Muscle of leg (tissue), 11 donors: ENCODE results near the gene PLK3. TPM values are rescaled to one million over a fixed set of nuclear protein-coding genes. Genes with fewer than 3 reads are reported as not detected.
A peak's percentile ranks its signal among the peaks of the same experiment; 100 is the strongest.

Source experiments
- DNase-seq: peaks from one replicate; pipeline ENCODE4 v3.0.0; 2013
- H3K27ac ChIP-seq: one replicate; pipeline ENCODE4 v1.5.1; 2013; ENCODE audit warnings: mild to moderate bottlenecking, low read length, control low read depth
- H3K27me3 ChIP-seq: one replicate; pipeline ENCODE4 v1.6.1; 2013; ENCODE audit warnings: low read length; ENCODE audit not compliant: control insufficient read depth, insufficient read depth
- H3K36me3 ChIP-seq: one replicate; pipeline ENCODE4 v1.6.1; 2013; ENCODE audit warnings: low read length; ENCODE audit not compliant: control insufficient read depth, insufficient read depth
- H3K4me1 ChIP-seq: one replicate; pipeline ENCODE4 v1.6.1; 2013; ENCODE audit warnings: low read length; ENCODE audit not compliant: control insufficient read depth, insufficient read depth
- H3K4me3 ChIP-seq: one replicate; pipeline ENCODE4 v1.5.1; 2013; ENCODE audit warnings: low read length, control low read depth
- H3K9me3 ChIP-seq: replicated peaks from 2 replicates; pipeline ENCODE4 v1.6.1; 2013; ENCODE audit warnings: low read depth, low read length; ENCODE audit not compliant: control insufficient read depth
- WGBS: methylation state at CpG from one replicate; pipeline ENCODE4 v1.1.5; 2013; ENCODE audit warnings: missing lambda C conversion rate; ENCODE audit not compliant: insufficient coverage; 5-methylcytosine and 5-hydroxymethylcytosine counted together
- polyA plus RNA-seq, 8 donors: library from polyadenylated mRNA; unstranded; fragments of 120-200 nt; gene quantifications; one replicate each; pipeline versions ENCODE4 v1.2.1 to v1.2.3, GENCODE V29; 2013; ENCODE audit warnings: inconsistent platforms in 1 of 8, low replicate concordance in 1 of 8; ENCODE audit not compliant: insufficient read length in 8 of 8, insufficient read depth in 1 of 8
- total RNA-seq: library from RNA; stranded (reverse); fragments of 120-200 nt; gene quantifications from one replicate; pipeline ENCODE4 v1.2.4, GENCODE V29; 2013

The PLK3 gene
- total and polyA plus RNA-seq, 9 donors = 8.3 to 20.8 (median 13.8) TPM

DNA sequence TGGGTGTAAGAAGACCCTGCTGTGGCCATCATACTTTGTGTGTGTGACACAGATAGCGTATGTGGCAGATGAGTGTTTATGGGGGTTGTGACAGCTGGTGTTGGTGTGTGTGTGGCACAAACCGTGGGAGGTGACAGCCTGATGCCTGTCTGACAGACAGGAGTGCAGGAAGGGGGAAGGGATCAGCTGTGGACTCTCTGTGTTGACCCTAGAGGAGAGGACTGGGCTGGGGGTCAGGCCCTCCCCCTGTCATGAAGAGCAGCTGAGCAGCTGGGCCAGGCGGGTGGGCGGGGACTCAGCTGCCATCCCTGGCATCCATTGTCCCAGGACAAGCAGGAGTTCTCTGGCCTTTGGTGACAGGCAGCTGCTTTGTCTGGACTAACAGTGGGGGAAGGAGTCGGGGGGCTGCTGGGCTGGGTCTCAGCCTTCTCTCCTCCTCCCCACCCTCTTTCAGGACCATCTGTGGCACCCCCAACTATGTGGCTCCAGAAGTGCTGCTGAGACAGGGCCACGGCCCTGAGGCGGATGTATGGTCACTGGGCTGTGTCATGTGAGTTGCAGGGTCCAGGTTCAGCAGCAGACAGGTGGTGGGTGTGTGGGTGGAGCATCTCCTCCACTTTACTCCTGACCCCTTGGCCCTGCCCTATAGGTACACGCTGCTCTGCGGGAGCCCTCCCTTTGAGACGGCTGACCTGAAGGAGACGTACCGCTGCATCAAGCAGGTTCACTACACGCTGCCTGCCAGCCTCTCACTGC lies 2.3 kb downstream of the PLK3 start:
- Histone ChIP-seq H3K4me1 (peaks cover 68% of the 10 kb centered on the region), H3K36me3 (peaks cover 46% of the 10 kb centered on the region), H3K9me3 (no peaks in the 10 kb centered on the region), H3K27me3 (no peaks in the 10 kb centered on the region), H3K27ac (peak overlapping the region; percentile 90), H3K4me3 (peak overlapping the region; percentile 31)
- WGBS = 82% methylated on average over 8 of the region's 13 CpGs
- peak; percentile 76 for DNase-seq

- WGBS = 87% methylated on average over 6 of the region's 9 CpGs
- no peak overlapping the region for H3K4me3 ChIP-seq
Measured at GRCh38 chr1:44803062-44803311, 2.8 kb downstream of the PLK3 start.

GRCh38 chr1:44803312-44804095 lies 3.3 kb downstream of the PLK3 start:
- Histone ChIP-seq H3K4me1 (peaks cover 78% of the 10 kb centered on the region), H3K36me3 (peaks cover 46% of the 10 kb centered on the region), H3K9me3 (no peaks in the 10 kb centered on the region), H3K4me3 (no peak overlapping the region), H3K27ac (peak overlapping the region; percentile 90), H3K27me3 (no peaks in the 10 kb centered on the region)
- no peak for DNase-seq
- WGBS = 79% methylated on average over 6 of the region's 13 CpGs

More at GRCh38 chr1:44803062-44803311, 2.8 kb downstream of the PLK3 start:
- DNase-seq = no peak
- peaks cover 73% of the 10 kb centered on the region for H3K4me1 ChIP-seq
- H3K36me3 ChIP-seq = peaks cover 46% of the 10 kb centered on the region
- H3K27ac ChIP-seq = peak overlapping the region; percentile 90
- H3K9me3 ChIP-seq = no peaks in the 10 kb centered on the region
- H3K27me3 ChIP-seq = no peaks in the 10 kb centered on the region

GRCh38 chr1:44805311-44806024 lies 5.3 kb downstream of the PLK3 start:
- peaks cover 46% of the 10 kb centered on the region for H3K36me3 ChIP-seq
- no peak overlapping the region for H3K4me3 ChIP-seq
- H3K27ac ChIP-seq = no peak overlapping the region
- DNase-seq = peak; percentile 38
- 86% methylated on average over 18 of the region's 20 CpGs for WGBS
- H3K9me3 ChIP-seq = no peaks in the 10 kb centered on the region
- H3K4me1 ChIP-seq = peaks cover 89% of the 10 kb centered on the region
- H3K27me3 ChIP-seq = no peaks in the 10 kb centered on the region

DNA sequence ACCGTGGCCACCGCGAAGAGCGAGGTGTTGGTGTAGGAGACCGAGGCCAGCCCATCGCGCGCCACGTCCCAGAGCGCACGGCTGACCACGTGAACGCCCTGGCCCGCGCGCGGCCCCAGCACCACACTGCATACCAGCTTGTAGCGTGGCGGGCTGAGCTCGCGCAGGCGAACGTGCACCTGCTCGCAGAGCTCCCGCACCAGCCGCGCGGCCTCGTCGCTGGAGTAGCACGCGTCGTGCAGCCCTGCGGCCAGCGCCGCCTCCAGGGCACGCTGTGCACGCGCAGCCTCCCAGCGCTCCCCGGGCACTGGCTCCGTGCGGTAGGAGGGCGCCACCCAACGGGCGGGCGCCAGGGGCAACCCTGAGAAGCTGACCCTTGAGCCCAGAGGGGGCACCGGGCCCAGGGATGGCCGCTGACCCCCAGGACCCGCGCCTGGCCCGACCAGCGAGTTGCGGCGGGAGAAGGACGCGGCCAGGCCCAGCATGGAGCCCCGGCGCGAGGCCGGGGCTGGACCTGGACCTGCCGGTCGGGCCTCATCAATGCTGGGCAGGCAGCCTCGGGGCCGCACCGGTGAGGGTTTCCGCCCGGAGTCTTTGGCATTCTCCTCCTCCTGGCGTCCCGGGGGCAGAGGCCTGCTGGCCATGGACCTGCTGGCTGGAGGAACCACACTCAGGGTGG lies 6.0 kb downstream of the PLK3 start:
- Histone ChIP-seq H3K9me3 (no peaks in the 10 kb centered on the region), H3K36me3 (peaks cover 46% of the 10 kb centered on the region), H3K27me3 (no peaks in the 10 kb centered on the region), H3K4me3 (no peak overlapping the region), H3K4me1 (peaks cover 87% of the 10 kb centered on the region), H3K27ac (peak overlapping the region; percentile 99)
- peak; percentile 16 for DNase-seq
- 89% methylated on average over 62 of the region's 70 CpGs for WGBS

DNA sequence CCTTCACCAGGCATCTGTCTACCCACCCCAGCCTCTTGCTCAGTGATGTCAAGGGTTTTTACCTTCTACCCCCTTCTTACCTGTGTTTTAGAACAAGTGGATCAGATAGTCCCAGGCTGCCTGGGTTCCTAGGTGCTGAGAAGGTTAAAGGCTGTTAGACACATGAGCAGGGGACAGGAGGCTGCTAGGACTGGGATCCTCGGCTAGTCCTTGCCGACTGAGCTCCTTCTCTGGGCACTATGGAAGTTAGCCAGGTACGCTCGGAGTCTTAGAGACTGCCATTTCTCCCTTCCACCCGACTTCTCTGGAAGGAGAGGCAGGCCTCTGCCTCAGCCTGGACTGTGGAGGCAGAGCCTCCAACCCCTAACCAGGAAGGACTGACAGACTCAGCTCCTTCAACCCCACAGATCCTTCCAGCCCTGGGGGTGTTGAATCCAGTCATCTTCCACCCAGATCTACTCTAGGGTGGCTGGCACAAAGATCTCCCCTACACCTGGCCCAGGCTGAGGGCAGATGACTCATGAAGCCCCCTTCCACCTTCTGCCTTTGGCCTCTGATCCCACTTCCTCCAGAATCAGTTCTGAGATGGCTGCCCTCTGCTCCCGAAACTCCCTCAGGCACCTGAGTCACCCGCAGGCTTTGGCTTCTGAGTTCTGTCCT lies 6.7 kb downstream of the PLK3 start, which contains the start of gene DYNLT4:
Gene DYNLT4 (minus strand): TSS at position 648 of the 660 bp plus-strand sequence. CDS start 683 bp downstream, outside the sequence.
- H3K4me3 ChIP-seq = peak within 1 kb of the TSS; percentile 32
- DNase-seq = peak; percentile 52
- peaks cover 46% of the 10 kb centered on the region for H3K36me3 ChIP-seq
- no peaks in the 10 kb centered on the region for H3K9me3 ChIP-seq
- H3K4me1 ChIP-seq = peaks cover 85% of the 10 kb centered on the region
- WGBS = 40% methylated on average over 2 of the region's 7 CpGs
- H3K27ac ChIP-seq = peak within 1 kb of the TSS; percentile 99
- no peaks in the 10 kb centered on the region for H3K27me3 ChIP-seq

DNA sequence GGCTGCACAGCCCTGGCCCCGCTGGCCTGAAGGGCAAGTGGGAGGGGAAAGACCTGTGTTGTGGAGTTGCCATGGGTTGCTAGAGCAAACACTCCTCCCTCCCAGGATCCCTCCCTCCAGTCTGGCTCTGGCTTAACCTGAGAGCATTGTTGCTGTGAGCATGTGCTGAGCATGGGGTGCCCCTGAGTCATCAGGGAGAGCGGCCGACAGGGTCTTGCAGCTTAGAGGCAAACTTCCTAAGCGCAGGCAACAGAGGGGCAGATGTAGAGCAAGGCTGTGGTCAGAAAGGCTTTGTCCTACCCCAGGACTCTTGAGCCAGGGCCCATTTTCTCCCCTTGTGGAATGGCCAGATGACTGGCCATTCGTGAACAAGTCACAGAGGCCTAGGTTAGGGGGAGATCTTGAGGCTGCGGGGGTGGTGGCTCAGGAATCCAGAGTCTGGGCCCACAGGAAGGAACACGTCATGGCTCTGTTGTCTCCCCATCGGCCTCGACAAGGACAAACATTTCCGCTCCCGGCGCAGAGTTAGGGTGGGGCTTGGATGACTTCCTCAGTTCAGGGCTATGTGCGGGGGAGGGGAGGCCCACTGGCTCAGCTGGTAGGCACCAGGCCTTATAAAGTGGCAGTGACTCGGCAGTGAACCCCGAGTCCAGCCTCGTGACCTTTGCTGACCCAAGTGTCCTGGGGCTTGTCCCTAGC lies 7.3 kb downstream of the PLK3 start:
- Histone ChIP-seq H3K4me3 (no peak overlapping the region), H3K27ac (peak overlapping the region; percentile 99), H3K36me3 (peaks cover 46% of the 10 kb centered on the region), H3K4me1 (peaks cover 84% of the 10 kb centered on the region), H3K27me3 (no peaks in the 10 kb centered on the region), H3K9me3 (no peaks in the 10 kb centered on the region)
- 6% methylated on average over 12 of the region's 16 CpGs for WGBS
- DNase-seq = peak; percentile 99

- Histone ChIP-seq H3K36me3 (peaks cover 38% of the 10 kb centered on the region), H3K4me1 (peaks cover 83% of the 10 kb centered on the region), H3K27me3 (no peaks in the 10 kb centered on the region), H3K27ac (peak within 1 kb of the TSS; percentile 99), H3K9me3 (no peaks in the 10 kb centered on the region), H3K4me3 (peak within 1 kb of the TSS; percentile 32)
- whole genome bisulfite sequencing = 12% methylated on average over 21 of the region's 23 CpGs
- DNase-seq = peak; percentile 97
Measured at GRCh38 chr1:44808063-44808937, 8.1 kb downstream of the PLK3 start, which contains the start of gene BTBD19. Gene BTBD19 (plus strand): TSS chr1:44808523. CDS start chr1:44808821, 298 bp downstream.
